HepG2 (cell line): ENCODE results near the gene CELSR2. TPM values are rescaled to one million over a fixed set of nuclear protein-coding genes. Genes with fewer than 3 reads are reported as not detected.
A peak's percentile ranks its signal among the peaks of the same experiment; 100 is the strongest.

ENCODE experiments used
- BRCA1 ChIP-seq: sonication (generic); formaldehyde crosslinking; IDR thresholded peaks from 2 replicates; pipeline ENCODE4 v1.4.0; 2020; ENCODE audit warnings: missing genetic modification reagents
- FIP1L1 ChIP-seq: fragments of 200-400 bp; formaldehyde crosslinking; IDR thresholded peaks from 2 replicates; pipeline ENCODE4 v1.6.1; 2018; ENCODE audit warnings: low read depth, mild to moderate bottlenecking, low read length, moderate library complexity, borderline replicate concordance; ENCODE audit not compliant: insufficient read depth
- KAT7 ChIP-seq: IDR thresholded peaks from 2 replicates; pipeline ENCODE4 v1.6.1; 2018; ENCODE audit warnings: borderline replicate concordance, missing compliant biosample characterization
- NCOA5 ChIP-seq: sonication (generic); formaldehyde crosslinking; IDR thresholded peaks from 2 replicates; pipeline ENCODE4 v1.4.0; 2020; ENCODE audit warnings: missing genetic modification reagents
- NFKBIZ ChIP-seq: IDR thresholded peaks from 2 replicates; pipeline ENCODE4 v1.6.1; 2018; ENCODE audit warnings: missing genetic modification reagents, missing compliant biosample characterization
- ONECUT2 ChIP-seq: sonication (generic); formaldehyde crosslinking; IDR thresholded peaks from 2 replicates; pipeline ENCODE4 v1.4.0; 2020; ENCODE audit warnings: missing genetic modification reagents
- RARG ChIP-seq: sonication (generic); formaldehyde crosslinking; IDR thresholded peaks from 2 replicates; pipeline ENCODE4 v1.4.0; 2020; ENCODE audit warnings: low read depth, mild to moderate bottlenecking, missing genetic modification reagents
- RBFOX2 ChIP-seq: fragments of 200-400 bp; formaldehyde crosslinking; IDR thresholded peaks from 2 replicates; pipeline ENCODE4 v1.6.1; 2017; ENCODE audit warnings: low read depth, mild to moderate bottlenecking, low read length
- SIX1 ChIP-seq: sonication (generic); formaldehyde crosslinking; IDR thresholded peaks from 2 replicates; pipeline ENCODE4 v1.4.0; 2020; ENCODE audit warnings: missing genetic modification reagents, borderline replicate concordance
- SRY ChIP-seq: sonication (generic); formaldehyde crosslinking; IDR thresholded peaks from 2 replicates; pipeline ENCODE4 v1.8.0; 2022; ENCODE audit warnings: mild to moderate bottlenecking, missing genetic modification reagents
- TCF12 ChIP-seq, 2 experiments: fragments of 450-650 bp in 1 of 2; sonication (generic) in 1 of 2; formaldehyde crosslinking in 1 of 2; IDR thresholded peaks; 2 replicates each; pipeline versions ENCODE4 v1.6.1 to v1.8.0; 2017 to 2022; ENCODE audit warnings: antibody characterized with exemption in 1 of 2, mild to moderate bottlenecking in 1 of 2, missing genetic modification reagents in 1 of 2, moderate library complexity in 1 of 2
- TP53 ChIP-seq: sonication (generic); formaldehyde crosslinking; conservative IDR thresholded peaks from 2 replicates; pipeline ENCODE4 v1.4.0; 2020; ENCODE audit warnings: missing genetic modification reagents
- TSC22D2 ChIP-seq: sonication (generic); formaldehyde crosslinking; IDR thresholded peaks from 2 replicates; pipeline ENCODE4 v1.5.1; 2020; ENCODE audit warnings: missing genetic modification reagents, mild to moderate bottlenecking, borderline replicate concordance
- ZNF235 ChIP-seq: sonication (generic); formaldehyde crosslinking; IDR thresholded peaks from 2 replicates; pipeline ENCODE4 v1.8.1; 2023; ENCODE audit warnings: mild to moderate bottlenecking, missing genetic modification reagents, borderline replicate concordance
- ZNF256 ChIP-seq: sonication (generic); formaldehyde crosslinking; conservative IDR thresholded peaks from 2 replicates; pipeline ENCODE4 v1.4.0; 2020; ENCODE audit warnings: missing genetic modification reagents
- ZNF615 ChIP-seq: sonication (generic); formaldehyde crosslinking; IDR thresholded peaks from 2 replicates; pipeline ENCODE4 v1.5.0; 2020; ENCODE audit warnings: mild to moderate bottlenecking, missing genetic modification reagents, borderline replicate concordance
- ZNF775 ChIP-seq: sonication (generic); formaldehyde crosslinking; IDR thresholded peaks from 2 replicates; pipeline ENCODE4 v1.4.0; 2020; ENCODE audit warnings: missing genetic modification reagents, mild to moderate bottlenecking, moderate library complexity, borderline replicate concordance
- ZNF879 ChIP-seq: sonication (generic); formaldehyde crosslinking; IDR thresholded peaks from 2 replicates; pipeline ENCODE4 v1.8.1; 2023; ENCODE audit warnings: missing genetic modification reagents
- ZUFSP ChIP-seq: sonication (generic); formaldehyde crosslinking; IDR thresholded peaks from 2 replicates; pipeline ENCODE4 v1.9.0; 2021; ENCODE audit warnings: missing genetic modification reagents, mild to moderate bottlenecking, borderline replicate concordance
- polyA plus RNA-seq, 8 experiments: library from polyadenylated mRNA; depleted of rRNA in 3 of 8; stranded (reverse) in 7 of 8; unstranded in 1 of 8; fragments of >200 nt; fragmentation: Illumina TruSeq in 4 of 8; extraction: Trizol in 4 of 8; gene quantifications; 2 replicates each; pipeline versions ENCODE4 v1.2.1 to v1.2.3, GENCODE V29; 2011 to 2016; ENCODE audit warnings: low read depth in 4 of 8, missing spikeins in 1 of 8, mixed read lengths in 1 of 8; ENCODE audit not compliant: insufficient read depth in 1 of 8
- total RNA-seq, 5 experiments: library from RNA; depleted of rRNA; stranded (reverse); fragments of >200 nt; fragmentation: Illumina TruSeq; extraction: Trizol; gene quantifications; 2 replicates each; pipeline ENCODE4 v1.2.3, GENCODE V29; 2016; ENCODE audit warnings: low read depth in 1 of 5
- TF ChIP-seq, protein P1 (sequence below): IDR thresholded peaks from 2 replicates; pipeline ENCODE4 v1.4.0; 2020; ENCODE audit warnings: mild to moderate bottlenecking, missing genetic modification reagents
- TF ChIP-seq, protein P2 (sequence below): IDR thresholded peaks from 2 replicates; pipeline ENCODE4 v1.6.1; 2016; ENCODE audit warnings: mild to moderate bottlenecking
- TF ChIP-seq, protein P3 (sequence below): IDR thresholded peaks from 2 replicates; pipeline ENCODE4 v1.6.1; 2016; ENCODE audit warnings: low read depth, borderline replicate concordance

The CELSR2 gene
- total and polyA plus RNA-seq, 2 of the 13 experiments (the other 11 are each of a cell fraction or from before 2014, with no cell fraction given) = 4.0 to 6.6 TPM

DNA sequence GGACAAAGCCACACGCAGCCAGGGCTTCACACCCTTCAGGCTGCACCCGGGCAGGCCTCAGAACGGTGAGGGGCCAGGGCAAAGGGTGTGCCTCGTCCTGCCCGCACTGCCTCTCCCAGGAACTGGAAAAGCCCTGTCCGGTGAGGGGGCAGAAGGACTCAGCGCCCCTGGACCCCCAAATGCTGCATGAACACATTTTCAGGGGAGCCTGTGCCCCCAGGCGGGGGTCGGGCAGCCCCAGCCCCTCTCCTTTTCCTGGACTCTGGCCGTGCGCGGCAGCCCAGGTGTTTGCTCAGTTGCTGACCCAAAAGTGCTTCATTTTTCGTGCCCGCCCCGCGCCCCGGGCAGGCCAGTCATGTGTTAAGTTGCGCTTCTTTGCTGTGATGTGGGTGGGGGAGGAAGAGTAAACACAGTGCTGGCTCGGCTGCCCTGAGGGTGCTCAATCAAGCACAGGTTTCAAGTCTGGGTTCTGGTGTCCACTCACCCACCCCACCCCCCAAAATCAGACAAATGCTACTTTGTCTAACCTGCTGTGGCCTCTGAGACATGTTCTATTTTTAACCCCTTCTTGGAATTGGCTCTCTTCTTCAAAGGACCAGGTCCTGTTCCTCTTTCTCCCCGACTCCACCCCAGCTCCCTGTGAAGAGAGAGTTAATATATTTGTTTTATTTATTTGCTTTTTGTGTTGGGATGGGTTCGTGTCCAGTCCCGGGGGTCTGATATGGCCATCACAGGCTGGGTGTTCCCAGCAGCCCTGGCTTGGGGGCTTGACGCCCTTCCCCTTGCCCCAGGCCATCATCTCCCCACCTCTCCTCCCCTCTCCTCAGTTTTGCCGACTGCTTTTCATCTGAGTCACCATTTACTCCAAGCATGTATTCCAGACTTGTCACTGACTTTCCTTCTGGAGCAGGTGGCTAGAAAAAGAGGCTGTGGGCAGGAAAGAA is 25.5 kb downstream of the CELSR2 start (continued):
- TF ChIP-seq, protein P1, sequence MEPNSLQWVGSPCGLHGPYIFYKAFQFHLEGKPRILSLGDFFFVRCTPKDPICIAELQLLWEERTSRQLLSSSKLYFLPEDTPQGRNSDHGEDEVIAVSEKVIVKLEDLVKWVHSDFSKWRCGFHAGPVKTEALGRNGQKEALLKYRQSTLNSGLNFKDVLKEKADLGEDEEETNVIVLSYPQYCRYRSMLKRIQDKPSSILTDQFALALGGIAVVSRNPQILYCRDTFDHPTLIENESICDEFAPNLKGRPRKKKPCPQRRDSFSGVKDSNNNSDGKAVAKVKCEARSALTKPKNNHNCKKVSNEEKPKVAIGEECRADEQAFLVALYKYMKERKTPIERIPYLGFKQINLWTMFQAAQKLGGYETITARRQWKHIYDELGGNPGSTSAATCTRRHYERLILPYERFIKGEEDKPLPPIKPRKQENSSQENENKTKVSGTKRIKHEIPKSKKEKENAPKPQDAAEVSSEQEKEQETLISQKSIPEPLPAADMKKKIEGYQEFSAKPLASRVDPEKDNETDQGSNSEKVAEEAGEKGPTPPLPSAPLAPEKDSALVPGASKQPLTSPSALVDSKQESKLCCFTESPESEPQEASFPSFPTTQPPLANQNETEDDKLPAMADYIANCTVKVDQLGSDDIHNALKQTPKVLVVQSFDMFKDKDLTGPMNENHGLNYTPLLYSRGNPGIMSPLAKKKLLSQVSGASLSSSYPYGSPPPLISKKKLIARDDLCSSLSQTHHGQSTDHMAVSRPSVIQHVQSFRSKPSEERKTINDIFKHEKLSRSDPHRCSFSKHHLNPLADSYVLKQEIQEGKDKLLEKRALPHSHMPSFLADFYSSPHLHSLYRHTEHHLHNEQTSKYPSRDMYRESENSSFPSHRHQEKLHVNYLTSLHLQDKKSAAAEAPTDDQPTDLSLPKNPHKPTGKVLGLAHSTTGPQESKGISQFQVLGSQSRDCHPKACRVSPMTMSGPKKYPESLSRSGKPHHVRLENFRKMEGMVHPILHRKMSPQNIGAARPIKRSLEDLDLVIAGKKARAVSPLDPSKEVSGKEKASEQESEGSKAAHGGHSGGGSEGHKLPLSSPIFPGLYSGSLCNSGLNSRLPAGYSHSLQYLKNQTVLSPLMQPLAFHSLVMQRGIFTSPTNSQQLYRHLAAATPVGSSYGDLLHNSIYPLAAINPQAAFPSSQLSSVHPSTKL (CRISPR knock-in tag) = peak; percentile 73
- TF ChIP-seq KAT7 (CRISPR knock-in tag) = no peak
- TF ChIP-seq ZNF775 (CRISPR knock-in tag) = no peak
- TF ChIP-seq ZNF879 (CRISPR knock-in tag) = no peak
- no peak for TF ChIP-seq SIX1
- TF ChIP-seq FIP1L1 = no peak
- no peak for TF ChIP-seq RARG
- TF ChIP-seq NCOA5 (CRISPR knock-in tag) = no peak
- no peak for TF ChIP-seq ZNF256 (CRISPR knock-in tag)
- peak; percentile 57; the same call in 1 of the 2 replicates for TF ChIP-seq TSC22D2
- no peak for TF ChIP-seq TCF12 (IDR thresholded peaks at IDR 0.05)
- TF ChIP-seq TCF12 (CRISPR knock-in tag; IDR thresholded peaks at IDR 0.05) = peak; percentile 27; the same call in 1 of the 2 replicates
- 0 out of 2 replicates have a peak, but pooled peaks have one; percentile 34 for TF ChIP-seq NFKBIZ (CRISPR knock-in tag)
- TF ChIP-seq ZNF235 (CRISPR knock-in tag) = no peak
- no peak for TF ChIP-seq ONECUT2 (CRISPR knock-in tag)
- TF ChIP-seq, protein P2, sequence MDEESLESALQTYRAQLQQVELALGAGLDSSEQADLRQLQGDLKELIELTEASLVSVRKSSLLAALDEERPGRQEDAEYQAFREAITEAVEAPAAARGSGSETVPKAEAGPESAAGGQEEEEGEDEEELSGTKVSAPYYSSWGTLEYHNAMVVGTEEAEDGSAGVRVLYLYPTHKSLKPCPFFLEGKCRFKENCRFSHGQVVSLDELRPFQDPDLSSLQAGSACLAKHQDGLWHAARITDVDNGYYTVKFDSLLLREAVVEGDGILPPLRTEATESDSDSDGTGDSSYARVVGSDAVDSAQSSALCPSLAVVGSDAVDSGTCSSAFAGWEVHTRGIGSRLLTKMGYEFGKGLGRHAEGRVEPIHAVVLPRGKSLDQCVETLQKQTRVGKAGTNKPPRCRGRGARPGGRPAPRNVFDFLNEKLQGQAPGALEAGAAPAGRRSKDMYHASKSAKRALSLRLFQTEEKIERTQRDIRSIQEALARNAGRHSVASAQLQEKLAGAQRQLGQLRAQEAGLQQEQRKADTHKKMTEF = peak; percentile 72
- no peak for TF ChIP-seq ZUFSP (CRISPR knock-in tag)
- TF ChIP-seq RBFOX2 = peak; percentile 84
- 0 out of 2 replicates have a peak, but pooled peaks have one; percentile 73 for TF ChIP-seq SRY (CRISPR knock-in tag)
- TF ChIP-seq, protein P3, sequence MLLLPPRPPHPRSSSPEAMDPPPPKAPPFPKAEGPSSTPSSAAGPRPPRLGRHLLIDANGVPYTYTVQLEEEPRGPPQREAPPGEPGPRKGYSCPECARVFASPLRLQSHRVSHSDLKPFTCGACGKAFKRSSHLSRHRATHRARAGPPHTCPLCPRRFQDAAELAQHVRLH = no peak
- peak; percentile 58; the same call in 1 of the 2 replicates for TF ChIP-seq ZNF615
- TF ChIP-seq TP53 (CRISPR knock-in tag) = 0 out of 2 replicates have a peak, but pooled peaks have one; percentile 75
- TF ChIP-seq BRCA1 (CRISPR knock-in tag) = no peak
